Suprapubic skin (tissue), 4 donors: ENCODE measurements around the gene TMA7B. TPM values are rescaled to one million over a fixed set of nuclear protein-coding genes. Genes with fewer than 3 reads are reported as not detected.

Source experiments
- DNase-seq, 2 donors: peaks; one replicate each; pipeline ENCODE4 v3.0.0-alpha.2; 2019; ENCODE audit warnings: low spot score in 2 of 2
- H3K27ac ChIP-seq: fragments of 200-600 bp; sonication (generic); one replicate; pipeline ENCODE4 v1.5.1; 2019
- H3K27me3 ChIP-seq: fragments of 200-600 bp; sonication (generic); one replicate; pipeline ENCODE4 v1.5.1; 2019
- H3K36me3 ChIP-seq: fragments of 200-600 bp; sonication (generic); one replicate; pipeline ENCODE4 v1.5.1; 2019
- H3K4me1 ChIP-seq: fragments of 200-600 bp; sonication (generic); one replicate; pipeline ENCODE4 v1.5.1; 2019
- H3K4me3 ChIP-seq: fragments of 200-600 bp; sonication (generic); one replicate; pipeline ENCODE4 v1.5.1; 2019; ENCODE audit warnings: mild to moderate bottlenecking
- H3K9me3 ChIP-seq: fragments of 200-600 bp; sonication (generic); one replicate; pipeline ENCODE4 v1.5.1; 2019
- EP300 ChIP-seq: sonication (generic); formaldehyde crosslinking; IDR thresholded peaks from one replicate; pipeline ENCODE4 v1.6.1; 2017; ENCODE audit warnings: antibody characterized with exemption
- POLR2A ChIP-seq, 2 donors: fragments of 450-650 bp; IDR thresholded peaks; one replicate each; pipeline ENCODE4 v1.6.1; 2017; ENCODE audit warnings: antibody characterized with exemption in 2 of 2, mild to moderate bottlenecking in 2 of 2, moderate library complexity in 2 of 2
- POLR2AphosphoS5 ChIP-seq, 3 donors: sonication (generic); formaldehyde crosslinking; IDR thresholded peaks; one replicate each; pipeline ENCODE4 v1.6.1; 2017; ENCODE audit warnings: antibody characterized with exemption in 3 of 3
- WGBS: methylation state at CpG from one replicate; pipeline ENCODE4 v1.1.5; 2018; 5-methylcytosine and 5-hydroxymethylcytosine counted together
- total RNA-seq, 4 donors: library from RNA; depleted of rRNA; stranded (reverse); fragments of >200 nt; gene quantifications; one replicate each; pipeline ENCODE4 v1.1.0, GENCODE V29; 2016
- TF ChIP-seq, protein P1 (sequence below), 2 donors: fragments of 200-600 bp in 1 of 2; fragments of 450-650 bp in 1 of 2; sonication (generic) in 1 of 2; IDR thresholded peaks; one replicate each; pipeline ENCODE4 v1.5.1; 2016 to 2019; ENCODE audit warnings: antibody characterized with exemption in 2 of 2, mild to moderate bottlenecking in 1 of 2, moderate library complexity in 1 of 2

Gene TMA7B
- 1 to 10 TPM in 1 of 4 donors, under 1 TPM in 1, not detected in 2; 0.76 to 1.4 TPM for total RNA-seq

DNA sequence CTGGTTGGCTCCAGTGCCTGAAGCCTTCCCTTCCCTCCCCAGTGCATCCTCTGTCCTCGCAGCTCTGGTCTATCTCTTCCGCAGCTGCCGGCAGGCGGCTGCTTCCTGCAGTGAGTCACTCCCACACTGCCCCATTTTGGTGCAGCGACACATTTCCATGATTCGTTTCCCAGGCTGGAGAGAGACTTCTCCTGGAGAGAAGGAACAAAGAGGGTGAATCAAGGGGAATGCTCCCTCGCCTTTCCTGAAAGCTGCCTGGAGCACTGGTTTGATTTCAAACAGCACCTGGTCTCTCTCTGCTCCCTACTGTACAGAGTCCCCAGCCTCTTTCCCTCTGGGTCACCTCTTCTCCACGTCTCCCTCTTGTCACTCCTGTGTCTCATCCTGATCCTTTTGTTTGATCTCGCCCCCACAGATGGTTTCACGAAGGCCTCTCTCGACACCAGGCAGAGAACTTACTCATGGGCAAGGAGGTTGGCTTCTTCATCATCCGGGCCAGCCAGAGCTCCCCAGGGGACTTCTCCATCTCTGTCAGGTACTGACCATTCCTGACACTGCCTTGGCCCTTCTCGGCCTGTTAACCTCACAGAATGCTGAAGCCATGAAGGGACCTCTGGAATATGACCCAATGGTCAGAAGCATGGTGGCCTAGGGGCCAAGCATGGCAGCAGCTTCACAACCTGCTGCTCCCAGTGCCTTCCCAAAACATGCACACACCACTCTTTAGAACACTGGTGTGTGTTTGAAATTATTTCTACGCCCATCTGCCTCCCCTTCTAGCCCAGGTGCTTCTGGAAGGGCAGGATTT, at the start of gene TMA7B:
TMA7B (plus strand) TSS at position 758 of the 808 bp plus-strand sequence. CDS start 3,978 bp downstream, outside the sequence.
- no peak for DNase-seq
- no peaks in the 10 kb centered on the region for H3K9me3 ChIP-seq
- no peak within 1 kb of the TSS for H3K27ac ChIP-seq
- TF ChIP-seq POLR2AphosphoS5 (IDR thresholded peaks at IDR 0.05) = no peak
- TF ChIP-seq, protein P1, sequence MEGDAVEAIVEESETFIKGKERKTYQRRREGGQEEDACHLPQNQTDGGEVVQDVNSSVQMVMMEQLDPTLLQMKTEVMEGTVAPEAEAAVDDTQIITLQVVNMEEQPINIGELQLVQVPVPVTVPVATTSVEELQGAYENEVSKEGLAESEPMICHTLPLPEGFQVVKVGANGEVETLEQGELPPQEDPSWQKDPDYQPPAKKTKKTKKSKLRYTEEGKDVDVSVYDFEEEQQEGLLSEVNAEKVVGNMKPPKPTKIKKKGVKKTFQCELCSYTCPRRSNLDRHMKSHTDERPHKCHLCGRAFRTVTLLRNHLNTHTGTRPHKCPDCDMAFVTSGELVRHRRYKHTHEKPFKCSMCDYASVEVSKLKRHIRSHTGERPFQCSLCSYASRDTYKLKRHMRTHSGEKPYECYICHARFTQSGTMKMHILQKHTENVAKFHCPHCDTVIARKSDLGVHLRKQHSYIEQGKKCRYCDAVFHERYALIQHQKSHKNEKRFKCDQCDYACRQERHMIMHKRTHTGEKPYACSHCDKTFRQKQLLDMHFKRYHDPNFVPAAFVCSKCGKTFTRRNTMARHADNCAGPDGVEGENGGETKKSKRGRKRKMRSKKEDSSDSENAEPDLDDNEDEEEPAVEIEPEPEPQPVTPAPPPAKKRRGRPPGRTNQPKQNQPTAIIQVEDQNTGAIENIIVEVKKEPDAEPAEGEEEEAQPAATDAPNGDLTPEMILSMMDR (IDR thresholded peaks at IDR 0.05) = peak in 1 of 2 donors; percentile 45
- H3K27me3 ChIP-seq = peaks cover 9% of the 10 kb centered on the region
- no peaks in the 10 kb centered on the region for H3K36me3 ChIP-seq
- peaks cover 9% of the 10 kb centered on the region for H3K4me1 ChIP-seq
- H3K4me3 ChIP-seq = no peak within 1 kb of the TSS
- 52% methylated on average over 14 of the region's 14 CpGs for WGBS

DNA sequence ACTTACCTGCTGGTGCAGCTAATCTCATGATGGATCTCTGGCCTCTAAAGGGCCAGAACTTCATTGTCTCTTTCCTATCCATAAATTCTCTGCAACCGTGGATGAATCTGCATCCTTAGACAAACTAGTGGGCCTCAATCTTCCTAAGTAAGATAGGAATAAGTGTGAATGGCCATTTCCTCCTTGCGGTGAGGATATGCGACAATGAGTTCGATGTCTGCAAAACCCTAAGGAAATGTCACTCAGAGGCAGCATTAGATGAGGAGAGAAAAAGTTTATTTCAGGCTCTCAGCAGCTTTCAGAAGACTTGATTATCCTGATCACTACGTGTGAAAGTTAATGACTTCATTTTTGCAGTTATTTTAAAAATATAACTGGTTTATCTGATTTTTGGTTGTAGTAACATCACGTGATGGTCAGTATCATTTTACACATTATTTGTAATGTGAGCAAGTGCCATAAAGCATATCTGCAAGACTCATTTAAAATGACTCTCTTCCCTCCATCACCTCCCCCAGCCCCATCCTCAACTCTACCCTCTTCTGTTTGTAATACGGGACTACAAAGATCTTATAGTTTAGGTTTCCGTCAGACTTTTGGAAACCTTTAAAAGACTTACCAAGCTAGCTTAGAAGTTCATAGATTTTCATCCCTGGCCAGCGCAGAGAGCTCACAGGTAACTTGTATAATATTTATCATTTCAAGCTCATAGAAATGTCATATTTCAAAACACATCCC, 49.2 kb upstream of the TMA7B start:
- H3K9me3 ChIP-seq = no peaks in the 10 kb centered on the region
- no peak overlapping the region for H3K27ac ChIP-seq
- WGBS = 78% methylated on average over 9 of the region's 9 CpGs
- no peak for DNase-seq
- no peaks in the 10 kb centered on the region for H3K4me1 ChIP-seq
- H3K36me3 ChIP-seq = no peaks in the 10 kb centered on the region
- peaks cover 13% of the 10 kb centered on the region for H3K27me3 ChIP-seq
- TF ChIP-seq POLR2A (IDR thresholded peaks at IDR 0.05) (no peak), EP300 (no peak), POLR2AphosphoS5 (IDR thresholded peaks at IDR 0.05) (no peak)
- TF ChIP-seq, protein P1 (IDR thresholded peaks at IDR 0.05) = no peak
- H3K4me3 ChIP-seq = no peak overlapping the region

DNA sequence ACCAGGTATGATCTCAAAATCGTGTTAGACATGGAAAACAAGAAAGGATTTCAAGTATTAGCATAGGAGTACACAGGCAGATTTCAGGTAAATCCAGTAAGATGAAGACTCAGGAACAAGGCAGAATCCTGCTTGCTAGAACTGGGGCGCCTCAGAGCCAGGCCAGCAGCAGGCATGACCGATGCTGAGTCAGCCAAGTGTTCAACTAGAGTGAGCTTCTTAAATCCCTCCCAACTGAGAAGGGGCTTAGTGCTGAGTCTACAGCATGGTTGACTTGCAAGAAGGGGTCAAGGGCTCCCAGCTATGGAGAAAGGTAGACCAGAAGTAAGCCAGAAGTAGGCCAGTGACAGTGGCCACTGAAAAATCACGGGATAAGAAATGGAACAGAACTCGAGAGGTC, 46.9 kb upstream of the TMA7B start:
- Histone ChIP-seq H3K4me3 (no peak overlapping the region), H3K27me3 (peaks cover 7% of the 10 kb centered on the region), H3K9me3 (no peaks in the 10 kb centered on the region), H3K27ac (no peak overlapping the region), H3K4me1 (peaks cover 10% of the 10 kb centered on the region), H3K36me3 (no peaks in the 10 kb centered on the region)
- TF ChIP-seq POLR2A (IDR thresholded peaks at IDR 0.05) (no peak), POLR2AphosphoS5 (IDR thresholded peaks at IDR 0.05) (no peak)
- WGBS = 82% methylated on average over 5 of the region's 5 CpGs
- no peak for DNase-seq

DNA sequence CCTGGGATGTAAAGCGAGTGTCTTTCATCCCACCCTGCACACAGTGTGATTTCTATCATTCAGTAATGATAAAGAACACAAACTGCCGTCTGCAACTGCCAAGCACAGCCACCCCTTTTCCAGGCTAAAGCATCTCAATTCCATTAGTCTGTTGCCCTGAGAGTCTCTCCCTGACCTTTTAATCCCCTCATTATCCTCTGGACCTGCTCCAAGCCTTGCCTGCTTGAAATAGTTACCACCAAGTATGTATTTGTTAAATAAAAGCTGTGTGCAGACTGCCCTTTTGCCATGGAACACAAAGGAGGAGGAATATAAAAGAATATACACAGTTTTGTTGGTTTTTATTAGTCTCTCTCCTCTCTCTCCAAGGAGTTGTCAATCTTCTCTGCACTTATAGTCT, 46.3 kb upstream of the TMA7B start:
- DNase-seq = no peak
- Histone ChIP-seq H3K36me3 (no peaks in the 10 kb centered on the region), H3K9me3 (no peaks in the 10 kb centered on the region), H3K27ac (no peak overlapping the region), H3K27me3 (peaks cover 7% of the 10 kb centered on the region), H3K4me3 (no peak overlapping the region), H3K4me1 (peaks cover 16% of the 10 kb centered on the region)
- TF ChIP-seq POLR2AphosphoS5 (IDR thresholded peaks at IDR 0.05) (no peak), EP300 (no peak), POLR2A (IDR thresholded peaks at IDR 0.05) (no peak)
- TF ChIP-seq, protein P1 (IDR thresholded peaks at IDR 0.05) = no peak
- WGBS = 78% methylated on average over 2 of the region's 2 CpGs

DNA sequence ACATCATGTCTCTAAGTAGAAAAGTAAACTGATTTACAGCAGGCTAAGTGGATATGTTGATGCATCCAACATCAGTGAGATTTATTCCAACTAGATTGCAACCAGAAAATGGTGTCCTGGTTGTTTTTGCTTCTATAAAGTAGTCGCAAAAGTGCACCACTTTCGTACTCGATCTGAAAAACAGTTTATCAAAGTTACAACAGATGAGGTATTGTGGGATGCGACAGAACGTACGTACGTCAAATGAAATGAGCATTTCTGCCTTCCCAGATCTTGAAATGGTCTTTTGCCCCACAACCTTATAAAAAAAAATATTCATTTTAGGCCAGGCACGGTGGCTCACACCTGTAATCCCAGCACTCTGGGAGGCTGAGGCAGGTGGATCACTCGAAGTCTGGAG, 45.6 kb upstream of the TMA7B start:
- DNase-seq = no peak
- no peak overlapping the region for H3K4me3 ChIP-seq
- H3K9me3 ChIP-seq = no peaks in the 10 kb centered on the region
- peaks cover 18% of the 10 kb centered on the region for H3K4me1 ChIP-seq
- no peak overlapping the region for H3K27ac ChIP-seq
- WGBS = 94% methylated on average over 9 of the region's 9 CpGs
- no peaks in the 10 kb centered on the region for H3K36me3 ChIP-seq
- peaks cover 7% of the 10 kb centered on the region for H3K27me3 ChIP-seq
- no peak for TF ChIP-seq POLR2A (IDR thresholded peaks at IDR 0.05)
- TF ChIP-seq EP300 = no peak
- TF ChIP-seq POLR2AphosphoS5 (IDR thresholded peaks at IDR 0.05) = no peak
- TF ChIP-seq, protein P1 (IDR thresholded peaks at IDR 0.05) = no peak
